ENCODE measurements around the gene MTREX. TPM values are rescaled to one million over a fixed set of nuclear protein-coding genes. Genes with fewer than 3 reads are reported as not detected.

MTREX gene
- polyA plus RNA-seq, 2 of the 4 experiments (the other 2 are of a cell fraction) = 74.8 to 99.8 TPM

- TF ChIP-seq PHF8 (IDR thresholded peaks at IDR 0.05; ENCODE audit: borderline replicate concordance, low read depth) (no peak), USF2 (IDR thresholded peaks at IDR 0.05) (no peak), POLR2AphosphoS2 (conservative IDR thresholded peaks at IDR 0.05; ENCODE audit: low read length) (no peak), HES2 (IDR thresholded peaks at IDR 0.05) (no peak), ZNF302 (CRISPR knock-in tag; IDR thresholded peaks at IDR 0.05) (no peak), POLR2A (IDR thresholded peaks at IDR 0.05; ENCODE audit: low read length) (no peak), GATA3 (IDR thresholded peaks at IDR 0.05; ENCODE audit: borderline replicate concordance) (no peak), CEBPB (IDR thresholded peaks at IDR 0.05) (no peak), NFE2L2 (conservative IDR thresholded peaks at IDR 0.05; ENCODE audit: low read length) (no peak), FOXS1 (CRISPR knock-in tag; IDR thresholded peaks at IDR 0.05) (no peak), EHF (CRISPR knock-in tag; IDR thresholded peaks at IDR 0.05) (no peak), ZFP36 (IDR thresholded peaks at IDR 0.05; ENCODE audit: borderline replicate concordance, partially characterized antibody) (no peak), PBX3 (IDR thresholded peaks at IDR 0.05) (no peak), RAD21 (conservative IDR thresholded peaks at IDR 0.05 in 1 of 2, IDR thresholded peaks at IDR 0.05 in 1 of 2) (no peak), ZSCAN20 (CRISPR knock-in tag; IDR thresholded peaks at IDR 0.05) (no peak), RARB (CRISPR knock-in tag; IDR thresholded peaks at IDR 0.05) (no peak), RNF2 (IDR thresholded peaks at IDR 0.05; ENCODE audit: borderline replicate concordance, low read depth) (no peak)
- TF ChIP-seq, protein P1, sequence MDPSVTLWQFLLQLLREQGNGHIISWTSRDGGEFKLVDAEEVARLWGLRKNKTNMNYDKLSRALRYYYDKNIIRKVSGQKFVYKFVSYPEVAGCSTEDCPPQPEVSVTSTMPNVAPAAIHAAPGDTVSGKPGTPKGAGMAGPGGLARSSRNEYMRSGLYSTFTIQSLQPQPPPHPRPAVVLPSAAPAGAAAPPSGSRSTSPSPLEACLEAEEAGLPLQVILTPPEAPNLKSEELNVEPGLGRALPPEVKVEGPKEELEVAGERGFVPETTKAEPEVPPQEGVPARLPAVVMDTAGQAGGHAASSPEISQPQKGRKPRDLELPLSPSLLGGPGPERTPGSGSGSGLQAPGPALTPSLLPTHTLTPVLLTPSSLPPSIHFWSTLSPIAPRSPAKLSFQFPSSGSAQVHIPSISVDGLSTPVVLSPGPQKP (IDR thresholded peaks at IDR 0.05; ENCODE audit: low read depth, low read length) = no peak
- Histone ChIP-seq H3K9me3 (no peaks in the 10 kb centered on the region), H3K4me2 (no peak overlapping the region), H3K27ac (no peak overlapping the region), H3K4me3 (no peak overlapping the region), H3K4me1 (no peaks in the 10 kb centered on the region)
- 92% methylated on average over 4 of the region's 4 CpGs for WGBS (ENCODE audit: missing lambda C conversion rate)
- DNase-seq (ENCODE audit: low read depth in 1 of 2, low spot score in 1 of 2) = no peak
- no peak for FAIRE-seq
- CTCF ChIA-PET = no interaction called here
- ATAC-seq = no peak
- POLR2A ChIA-PET = no interaction called here
These were observed 56.8 kb downstream of the MTREX start for GRCh38 chr5:55364537-55365055.

DNA sequence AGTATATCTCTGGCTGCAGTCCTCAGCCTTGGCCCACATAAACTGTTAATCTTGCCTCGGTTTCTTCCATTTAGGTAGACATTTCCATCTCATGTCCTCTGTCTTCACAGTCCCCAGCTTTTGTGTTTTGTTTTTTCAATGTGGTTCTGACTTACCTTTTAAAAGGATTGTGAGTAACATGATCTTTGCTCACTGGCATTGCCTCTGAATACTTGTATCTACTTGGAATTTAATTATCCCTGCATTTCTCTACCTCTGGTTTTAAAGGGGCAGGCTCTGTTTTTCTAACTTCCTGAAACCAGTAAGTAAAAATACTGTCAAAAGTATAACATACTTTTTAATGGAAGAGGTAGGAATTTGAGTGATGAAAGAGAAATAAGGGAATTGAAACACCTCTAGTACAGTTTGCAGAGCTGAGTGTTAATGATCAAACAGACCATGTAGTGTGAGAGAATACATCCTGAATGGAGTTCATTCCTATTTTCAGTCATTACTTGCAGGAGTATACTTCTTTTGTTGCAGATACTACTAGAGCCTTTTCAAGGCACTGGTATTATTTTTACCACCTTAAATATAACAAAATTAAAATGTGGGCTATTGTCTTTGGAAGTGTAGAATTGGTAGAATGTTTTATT, 62.6 kb downstream of the MTREX start:
- Histone ChIP-seq H3K4me3 (no peak overlapping the region), H3K9me3 (no peaks in the 10 kb centered on the region), H3K4me1 (peaks cover 20% of the 10 kb centered on the region), H3K4me2 (peak overlapping the region; percentile 1; the same call in 1 of the 3 replicates), H3K27ac (peak overlapping the region in 1 of 2 experiments; percentile 2; a peak in 1 of 6 replicates)
- WGBS (ENCODE audit: missing lambda C conversion rate) = 92% methylated on average over 1 of the region's 1 CpG
- DNase-seq (ENCODE audit: low read depth in 1 of 2, low spot score in 1 of 2) = no peak
- TF ChIP-seq, protein P1 (IDR thresholded peaks at IDR 0.05; ENCODE audit: low read depth, low read length) = no peak
- no peak for TF ChIP-seq ZNF302 (CRISPR knock-in tag; IDR thresholded peaks at IDR 0.05)
- TF ChIP-seq GATA3 (IDR thresholded peaks at IDR 0.05; ENCODE audit: borderline replicate concordance) = no peak
- TF ChIP-seq EHMT2 (IDR thresholded peaks at IDR 0.05; ENCODE audit: low read depth) = no peak
- TF ChIP-seq FOSB (CRISPR knock-in tag; IDR thresholded peaks at IDR 0.05) = no peak
- TF ChIP-seq KDM1A (IDR thresholded peaks at IDR 0.05; ENCODE audit: low read depth) = no peak
- TF ChIP-seq HDAC2 (IDR thresholded peaks at IDR 0.05) = no peak
- no peak for TF ChIP-seq RFX5 (IDR thresholded peaks at IDR 0.05)
- no peak for TF ChIP-seq REST (IDR thresholded peaks at IDR 0.05)
- ChIA-PET CTCF (interaction anchor here (1.0 kb wide), 1 partner anchor 321 kb away, joined by 4 read pairs; no protein-coding TSS in a partner anchor), POLR2A (no interaction called here)
- ATAC-seq = no peak
- FAIRE-seq = no peak
